SU-DHL-6 (cell line): Measurements from ENCODE around the gene MTMR2.
"Not testable (repeated sequence)": the region's sequence is repeated elsewhere in the genome, so short reads cannot be mapped to it uniquely, and the experiment has no call there.

ENCODE experiments used
- H2AFZ ChIP-seq: fragments of 200-600 bp; sonication (generic); 2 replicates; pipeline ENCODE4 v1.6.1; 2014; ENCODE audit warnings: low read depth, mild to moderate bottlenecking, moderate library complexity, mixed read lengths, antibody characterized with exemption, low read length; ENCODE audit not compliant: severe bottlenecking
- H3F3A ChIP-seq: fragments of 200-600 bp; shearing (Covaris generic); 2 replicates; pipeline ENCODE4 v1.6.0; 2016; ENCODE audit warnings: antibody characterized with exemption, mild to moderate bottlenecking; ENCODE audit not compliant: insufficient read depth
- H3K27ac ChIP-seq: fragments of 200-600 bp; sonication (generic); 2 replicates; pipeline ENCODE4 v1.5.1; 2016; ENCODE audit warnings: low read depth, mild to moderate bottlenecking, low read length, moderate library complexity, mixed read lengths
- H3K27me3 ChIP-seq: fragments of 200-600 bp; sonication (generic), shearing (Covaris generic); 2 replicates; pipeline ENCODE4 v1.6.0; 2014; ENCODE audit warnings: mild to moderate bottlenecking, low read length
- H3K36me3 ChIP-seq: fragments of 200-600 bp; sonication (generic); 2 replicates; pipeline ENCODE4 v1.6.1; 2014; ENCODE audit warnings: mild to moderate bottlenecking, low read length, mixed read lengths
- H3K4me2 ChIP-seq: fragments of 300-600, 200-600 bp; shearing (Covaris generic), sonication (generic); 2 replicates; pipeline ENCODE4 v1.6.0; 2014; ENCODE audit warnings: low read length, low read depth, mild to moderate bottlenecking; ENCODE audit not compliant: poor library complexity, severe bottlenecking
- H3K4me3 ChIP-seq: fragments of 200-600 bp; sonication (generic); 2 replicates; pipeline ENCODE4 v1.5.1; 2014; ENCODE audit warnings: antibody characterized with exemption, low read length, mild to moderate bottlenecking, mixed read lengths; ENCODE audit not compliant: insufficient read depth, poor library complexity, severe bottlenecking
- H3K79me2 ChIP-seq: fragments of 200-600 bp; sonication (generic); 2 replicates; pipeline ENCODE4 v1.6.1; 2014; ENCODE audit warnings: mild to moderate bottlenecking, low read length, moderate library complexity; ENCODE audit not compliant: insufficient read depth
- H3K9ac ChIP-seq: fragments of 200-600 bp; sonication (generic); 2 replicates; pipeline ENCODE4 v1.7.0; 2014; ENCODE audit warnings: mild to moderate bottlenecking, low read length
- H3K9me2 ChIP-seq: fragments of 200-600 bp; sonication (generic); replicated peaks from 2 replicates; pipeline ENCODE4 v1.6.1; 2014; ENCODE audit warnings: low read length; ENCODE audit not compliant: insufficient read depth
- H3K9me3 ChIP-seq: fragments of 200-600 bp; sonication (generic); 2 replicates; pipeline ENCODE4 v1.6.1; 2014; ENCODE audit warnings: low read length, mixed read lengths; ENCODE audit not compliant: insufficient read depth
- H4K20me1 ChIP-seq: fragments of 200-600 bp; sonication (generic); 2 replicates; pipeline ENCODE4 v1.6.1; 2014; ENCODE audit warnings: low read depth, mild to moderate bottlenecking, antibody characterized with exemption, low read length, moderate library complexity, mixed read lengths
- EZH2phosphoT487 ChIP-seq: fragments of 200-600 bp; sonication (generic), shearing (Covaris generic); conservative IDR thresholded peaks from 2 replicates; pipeline ENCODE4 v1.6.1; 2018; ENCODE audit warnings: mild to moderate bottlenecking, antibody characterized with exemption, low read length, moderate library complexity, mixed read lengths
- TF ChIP-seq, protein P1 (sequence below): fragments of 200-600 bp; sonication (generic); IDR thresholded peaks from one replicate; pipeline ENCODE4 v1.5.1; 2017; ENCODE audit warnings: antibody characterized with exemption, mild to moderate bottlenecking, low read length, moderate library complexity; ENCODE audit not compliant: insufficient read depth, poor library complexity, severe bottlenecking

Gene MTMR2

DNA sequence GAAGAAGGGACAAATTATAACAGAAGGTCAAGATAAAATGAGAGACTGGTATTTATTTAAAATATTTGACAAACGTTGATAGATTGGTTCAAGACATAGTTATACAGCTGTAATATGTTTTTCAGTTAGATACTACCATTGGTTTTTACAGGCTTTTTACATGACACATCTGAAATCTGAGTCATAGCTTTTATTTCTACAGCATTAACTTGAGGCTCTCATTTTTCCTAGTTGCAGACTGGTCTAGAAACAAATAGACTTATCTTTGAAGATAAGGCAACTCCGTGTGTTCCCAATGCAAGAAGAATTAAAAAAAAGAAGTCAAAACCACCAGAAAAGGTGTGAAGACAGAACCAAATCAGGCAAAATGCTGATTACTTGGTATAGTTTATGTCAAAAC lies 102.3 kb downstream of the MTMR2 start:
- Histone ChIP-seq H3K36me3 (peaks cover 57% of the 10 kb centered on the region), H3K9me3 (no peaks in the 10 kb centered on the region), H3K79me2 (no peaks in the 10 kb centered on the region), H3K4me2 (no peak overlapping the region), H2AFZ (no peak overlapping the region), H3K4me3 (no peak overlapping the region), H3K27ac (no peak overlapping the region), H3F3A (peaks cover 8% of the 10 kb centered on the region; the same call in 1 of the 2 replicates), H3K9me2 (no peaks in the 10 kb centered on the region), H4K20me1 (no peaks in the 10 kb centered on the region), H3K9ac (no peak overlapping the region), H3K27me3 (no peaks in the 10 kb centered on the region)
- no peak for TF ChIP-seq EZH2phosphoT487
- TF ChIP-seq, protein P1, sequence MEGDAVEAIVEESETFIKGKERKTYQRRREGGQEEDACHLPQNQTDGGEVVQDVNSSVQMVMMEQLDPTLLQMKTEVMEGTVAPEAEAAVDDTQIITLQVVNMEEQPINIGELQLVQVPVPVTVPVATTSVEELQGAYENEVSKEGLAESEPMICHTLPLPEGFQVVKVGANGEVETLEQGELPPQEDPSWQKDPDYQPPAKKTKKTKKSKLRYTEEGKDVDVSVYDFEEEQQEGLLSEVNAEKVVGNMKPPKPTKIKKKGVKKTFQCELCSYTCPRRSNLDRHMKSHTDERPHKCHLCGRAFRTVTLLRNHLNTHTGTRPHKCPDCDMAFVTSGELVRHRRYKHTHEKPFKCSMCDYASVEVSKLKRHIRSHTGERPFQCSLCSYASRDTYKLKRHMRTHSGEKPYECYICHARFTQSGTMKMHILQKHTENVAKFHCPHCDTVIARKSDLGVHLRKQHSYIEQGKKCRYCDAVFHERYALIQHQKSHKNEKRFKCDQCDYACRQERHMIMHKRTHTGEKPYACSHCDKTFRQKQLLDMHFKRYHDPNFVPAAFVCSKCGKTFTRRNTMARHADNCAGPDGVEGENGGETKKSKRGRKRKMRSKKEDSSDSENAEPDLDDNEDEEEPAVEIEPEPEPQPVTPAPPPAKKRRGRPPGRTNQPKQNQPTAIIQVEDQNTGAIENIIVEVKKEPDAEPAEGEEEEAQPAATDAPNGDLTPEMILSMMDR: no peak

DNA sequence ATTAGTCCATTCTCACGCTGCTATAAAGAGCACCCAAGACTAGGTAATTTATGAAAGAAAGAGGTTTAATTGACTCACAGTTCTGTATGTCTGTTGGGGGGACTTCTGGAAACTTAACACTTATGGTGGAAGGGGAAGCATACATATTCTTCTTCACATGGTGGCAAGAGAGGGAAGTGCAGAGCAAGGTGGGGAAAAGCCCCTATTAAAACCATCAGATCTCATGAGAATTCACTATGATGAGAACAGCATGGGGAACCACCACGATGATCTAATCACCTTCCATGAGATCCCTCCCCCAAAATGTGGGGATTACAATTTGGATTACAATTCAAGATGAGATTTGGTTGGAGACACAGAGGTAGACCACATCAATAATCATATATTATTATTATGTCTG lies 107.9 kb downstream of the MTMR2 start:
- no peaks in the 10 kb centered on the region for H4K20me1 ChIP-seq
- no peaks in the 10 kb centered on the region for H3K79me2 ChIP-seq
- no peaks in the 10 kb centered on the region for H3K9me3 ChIP-seq
- no peak overlapping the region for H3K9ac ChIP-seq
- H3F3A ChIP-seq: peaks cover 4% of the 10 kb centered on the region; the same call in 1 of the 2 replicates
- TF ChIP-seq EZH2phosphoT487: no peak
- TF ChIP-seq, protein P1: no peak
- H3K27ac ChIP-seq: no peak overlapping the region
- H3K4me3 ChIP-seq: no peak overlapping the region
- no peaks in the 10 kb centered on the region for H3K9me2 ChIP-seq
- no peak overlapping the region for H2AFZ ChIP-seq
- no peak overlapping the region for H3K4me2 ChIP-seq
- no peaks in the 10 kb centered on the region for H3K27me3 ChIP-seq
- peaks cover 34% of the 10 kb centered on the region for H3K36me3 ChIP-seq

DNA sequence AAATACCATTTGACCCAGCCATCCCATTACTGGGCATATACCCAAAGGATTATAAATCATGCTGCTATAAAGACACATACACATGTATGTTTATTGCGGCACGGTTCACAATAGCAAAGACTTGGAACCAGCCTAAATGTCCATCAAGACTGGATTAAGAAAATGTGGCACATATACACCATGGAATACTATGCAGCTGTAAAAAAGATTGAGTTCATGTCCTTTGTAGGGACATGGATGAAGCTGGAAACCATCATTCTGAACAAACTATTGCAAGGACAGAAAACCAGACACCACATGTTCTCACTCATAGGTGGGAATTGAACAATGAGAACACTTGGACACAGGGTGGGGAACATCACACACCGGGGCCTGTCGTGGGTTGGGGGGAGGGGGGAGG lies 112.9 kb downstream of the MTMR2 start:
- H3K79me2 ChIP-seq, H2AFZ ChIP-seq, H3K4me2 ChIP-seq, H3K9me3 ChIP-seq, H3K27me3 ChIP-seq, H3K9ac ChIP-seq, H3F3A ChIP-seq, H4K20me1 ChIP-seq, H3K36me3 ChIP-seq, H3K27ac ChIP-seq, H3K9me2 ChIP-seq, H3K4me3 ChIP-seq: not testable (repeated sequence)

DNA sequence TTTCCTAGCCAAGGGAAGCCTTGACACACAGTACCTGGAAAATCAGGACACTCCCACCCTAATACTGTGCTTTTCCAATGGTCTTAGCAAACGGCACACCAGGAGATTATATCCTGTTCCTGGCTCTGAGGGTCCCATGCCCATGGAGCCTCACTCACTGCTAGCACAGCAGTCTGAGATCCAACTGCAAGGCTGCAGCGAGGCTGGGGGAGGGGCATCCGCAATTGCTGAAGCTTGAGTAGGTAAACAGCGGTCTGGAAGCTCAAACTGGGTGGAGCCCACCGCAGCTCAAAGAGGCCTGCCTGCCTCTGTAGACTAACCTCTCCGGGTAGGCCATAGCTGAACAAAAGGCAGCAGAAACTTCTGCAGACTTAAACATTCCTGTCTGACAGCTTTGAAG lies 117.4 kb downstream of the MTMR2 start:
- H4K20me1 ChIP-seq, H3K9me3 ChIP-seq, H3K4me2 ChIP-seq, H3K9ac ChIP-seq, H3K27me3 ChIP-seq, H3K4me3 ChIP-seq, H3K9me2 ChIP-seq, H2AFZ ChIP-seq, H3K27ac ChIP-seq, H3F3A ChIP-seq, H3K79me2 ChIP-seq: not testable (repeated sequence)
- peaks cover 34% of the 10 kb centered on the region for H3K36me3 ChIP-seq
